ENCODE data around the gene CHODL.

CHODL gene

GRCh38 chr21:18252256-18252655 lies 7.6 kb downstream of the CHODL start:
- Histone ChIP-seq H3K36me3 (ENCODE audit: control insufficient read depth in 2 of 2, insufficient read depth in 1 of 2, low read length in 2 of 2) (no peaks in the 10 kb centered on the region), H3K4me3 (ENCODE audit: low read depth, low read length) (no peak overlapping the region), H3K27ac (ENCODE audit: extremely low read depth, low read depth, low read length) (no peak overlapping the region), H3K4me1 (ENCODE audit: control insufficient read depth, insufficient read depth, low read length) (no peaks in the 10 kb centered on the region), H3K9me3 (ENCODE audit: control insufficient read depth, insufficient read depth, low read depth, low read length) (no peaks in the 10 kb centered on the region)
- TF ChIP-seq ZBTB17 (tag by site-specific recombination; IDR thresholded peaks at IDR 0.05): no peak
- no peak for TF ChIP-seq ZNF132 (tag by site-specific recombination; IDR thresholded peaks at IDR 0.05; ENCODE audit: borderline replicate concordance)
- no peak for TF ChIP-seq ZNF830 (tag by site-specific recombination; IDR thresholded peaks at IDR 0.05; ENCODE audit: low read depth)
- no peak for TF ChIP-seq GFI1B (tag by site-specific recombination; IDR thresholded peaks at IDR 0.05)
- TF ChIP-seq ZNF521 (tag by site-specific recombination; IDR thresholded peaks at IDR 0.05): no peak
- no peak for TF ChIP-seq ZNF292 (tag by site-specific recombination; IDR thresholded peaks at IDR 0.05; ENCODE audit: borderline replicate concordance, low read depth)
- TF ChIP-seq ZNF266 (tag by site-specific recombination; IDR thresholded peaks at IDR 0.05; ENCODE audit: low read depth): no peak
- no peak for TF ChIP-seq PRDM2 (tag by site-specific recombination; IDR thresholded peaks at IDR 0.05; ENCODE audit: borderline replicate concordance)
- no peak for TF ChIP-seq ZNF610 (tag by site-specific recombination; IDR thresholded peaks at IDR 0.05; ENCODE audit: borderline replicate concordance)
- no peak for TF ChIP-seq ZNF155 (tag by site-specific recombination; IDR thresholded peaks at IDR 0.05)
- no peak for TF ChIP-seq ZNF221 (tag by site-specific recombination; IDR thresholded peaks at IDR 0.05; ENCODE audit: borderline replicate concordance)
- no peak for TF ChIP-seq ZNF146 (tag by site-specific recombination; IDR thresholded peaks at IDR 0.05)
- POLR2A ChIA-PET: no interaction called here
- CTCF ChIA-PET: interaction anchor here (0.6 to 1.3 kb wide), 2 partner anchors 117 to 212 kb away, joined by 3 to 4 read pairs; no protein-coding TSS in a partner anchor

- POLR2A ChIA-PET: no interaction called here
These were observed 8.0 kb downstream of the CHODL start for GRCh38 chr21:18252680-18253079.

More at GRCh38 chr21:18252680-18253079, 8.0 kb downstream of the CHODL start:
- CTCF ChIA-PET: interaction anchor here (0.6 to 1.3 kb wide), 2 partner anchors 117 to 212 kb away, joined by 3 to 4 read pairs; no protein-coding TSS in a partner anchor
- Histone ChIP-seq H3K36me3 (ENCODE audit: control insufficient read depth in 2 of 2, insufficient read depth in 1 of 2, low read length in 2 of 2) (no peaks in the 10 kb centered on the region), H3K9me3 (ENCODE audit: control insufficient read depth, insufficient read depth, low read depth, low read length) (no peaks in the 10 kb centered on the region), H3K4me1 (ENCODE audit: control insufficient read depth, insufficient read depth, low read length) (no peaks in the 10 kb centered on the region), H3K4me3 (ENCODE audit: low read depth, low read length) (no peak overlapping the region), H3K27ac (ENCODE audit: extremely low read depth, low read depth, low read length) (no peak overlapping the region)
- TF ChIP-seq ZNF626 (tag by site-specific recombination; IDR thresholded peaks at IDR 0.05) (no peak), ZNF514 (tag by site-specific recombination; IDR thresholded peaks at IDR 0.05) (no peak), ZNF2 (tag by site-specific recombination; IDR thresholded peaks at IDR 0.05) (no peak), REPIN1 (tag by site-specific recombination; IDR thresholded peaks at IDR 0.05; ENCODE audit: low read depth) (no peak), ZIC2 (tag by site-specific recombination; IDR thresholded peaks at IDR 0.05) (no peak), ZNF645 (tag by site-specific recombination; IDR thresholded peaks at IDR 0.05) (no peak), ZEB2 (tag by site-specific recombination; IDR thresholded peaks at IDR 0.05) (no peak), FEZF1 (tag by site-specific recombination; IDR thresholded peaks at IDR 0.05) (no peak), KLF10 (tag by site-specific recombination; IDR thresholded peaks at IDR 0.05) (no peak), ZNF704 (tag by site-specific recombination; IDR thresholded peaks at IDR 0.05) (no peak), ATF2 (tag by site-specific recombination; IDR thresholded peaks at IDR 0.05; ENCODE audit: low read depth) (no peak), SCRT2 (tag by site-specific recombination; IDR thresholded peaks at IDR 0.05) (no peak), ZNF324 (tag by site-specific recombination; IDR thresholded peaks at IDR 0.05) (no peak), ZNF473 (tag by site-specific recombination; IDR thresholded peaks at IDR 0.05) (no peak), EGR2 (tag by site-specific recombination; IDR thresholded peaks at IDR 0.05; ENCODE audit: low read depth) (no peak), ZNF138 (tag by site-specific recombination; IDR thresholded peaks at IDR 0.05; ENCODE audit: borderline replicate concordance) (no peak)

Data from HEK293 (cell line).